OCI-M1 (cell line): ENCODE results near the gene MSI2.
A peak's percentile ranks its signal among the peaks of the same experiment; 100 is the strongest.

Experiments
- DNase-seq: peaks from one replicate; lab custom pipeline; 2025; lab: John Stamatoyannopoulos, UW

Gene MSI2

DNA sequence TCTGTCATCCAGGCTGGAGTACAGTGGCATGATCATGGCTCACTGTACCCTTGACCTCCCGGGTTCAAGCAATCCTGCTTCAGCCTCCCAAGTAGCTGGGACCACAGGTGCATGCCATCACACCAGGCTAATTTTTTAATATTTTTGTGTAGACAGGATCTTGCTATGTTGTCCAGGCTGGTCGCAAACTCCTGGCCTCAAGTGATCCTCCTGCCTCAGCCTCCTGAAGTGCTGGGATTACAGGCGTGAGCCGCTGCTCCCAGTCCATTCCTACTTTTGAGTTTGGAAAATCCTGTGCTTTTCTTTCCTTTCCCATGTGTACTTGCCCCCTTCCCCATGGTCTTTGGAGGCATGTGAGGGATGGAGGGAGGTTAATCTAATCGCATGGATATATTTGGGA is 60.0 kb downstream of the MSI2 start:
- no peak for DNase-seq

DNA sequence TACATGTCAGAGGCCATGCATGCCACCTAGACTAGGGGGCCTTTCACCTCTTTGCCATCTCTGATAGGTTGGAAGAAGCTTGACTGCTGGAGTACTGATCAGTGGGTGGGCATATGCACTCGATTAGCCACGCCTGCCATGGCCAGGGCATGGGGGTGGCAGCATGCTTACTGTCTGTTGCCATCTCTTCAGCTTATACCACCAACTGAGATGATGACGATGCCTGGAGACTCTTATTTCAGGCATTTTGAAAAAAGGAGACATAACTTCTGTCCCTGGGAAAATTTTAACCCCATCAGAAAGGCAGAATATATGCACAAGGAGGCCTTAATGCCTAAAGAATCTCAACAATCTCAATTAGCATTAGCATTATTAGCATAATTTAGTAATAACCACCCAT is 60.8 kb downstream of the MSI2 start:
- DNase-seq: no peak

DNA sequence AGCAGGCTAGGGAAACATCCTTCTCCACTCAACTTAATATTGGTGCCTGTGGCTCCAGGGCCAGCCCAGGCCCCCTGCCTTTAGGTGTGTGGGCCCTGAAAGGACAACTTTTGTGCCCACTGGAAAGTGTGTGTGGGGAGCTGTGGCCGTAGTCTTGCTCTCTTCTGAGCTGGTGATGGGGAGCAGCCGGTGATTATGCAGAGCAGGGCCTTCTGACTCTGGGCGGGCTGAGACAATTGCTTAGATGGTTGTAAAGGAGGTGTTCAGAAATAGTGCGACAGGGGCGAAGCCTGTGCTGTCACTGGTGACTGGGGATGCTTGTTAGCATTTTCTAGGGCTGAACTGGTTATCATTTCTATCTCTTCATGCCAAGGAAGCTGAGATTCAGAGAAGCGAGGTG is 62.6 kb downstream of the MSI2 start:
- DNase-seq: no peak

DNA sequence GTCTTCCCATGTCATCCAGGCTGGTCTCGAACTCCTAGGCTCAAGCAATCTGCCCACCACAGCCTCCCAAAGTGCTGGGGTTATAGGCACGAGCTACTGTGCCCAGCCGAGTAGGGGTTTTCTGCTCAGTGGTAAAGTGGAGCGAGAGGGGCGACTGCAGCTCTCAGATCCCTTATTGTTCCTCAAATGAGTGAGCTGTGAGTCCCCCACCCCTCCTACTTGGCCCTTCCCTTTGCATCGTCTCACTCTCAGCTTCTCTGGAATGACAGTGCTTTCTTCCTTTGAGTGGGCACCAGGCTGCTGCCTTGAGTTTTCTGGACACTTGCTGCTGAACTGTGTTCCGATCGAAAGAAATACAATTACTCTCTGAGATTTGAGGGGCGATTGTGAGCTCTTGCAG is 63.5 kb downstream of the MSI2 start:
- no peak for DNase-seq

DNA sequence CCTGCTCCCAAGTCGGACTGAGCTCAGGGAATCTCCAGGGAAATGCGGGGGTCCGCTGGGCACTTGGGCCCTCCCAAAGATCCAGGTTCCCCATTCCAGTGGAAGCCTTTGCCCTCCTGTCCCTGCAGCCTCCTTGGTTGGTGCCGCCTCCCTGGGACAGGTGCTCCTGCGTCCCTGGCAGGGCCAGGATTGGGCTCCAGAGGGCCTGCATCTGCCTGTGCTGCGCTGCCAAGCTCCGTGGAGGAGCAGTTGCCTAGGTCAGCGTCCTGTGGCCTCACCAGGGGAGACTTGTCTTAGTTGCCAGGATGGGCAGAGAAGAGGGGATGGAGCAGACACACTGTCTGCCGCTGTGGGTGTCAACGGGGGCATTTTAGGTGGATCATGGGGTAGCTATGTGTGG is 67.1 kb downstream of the MSI2 start:
- no peak for DNase-seq

DNA sequence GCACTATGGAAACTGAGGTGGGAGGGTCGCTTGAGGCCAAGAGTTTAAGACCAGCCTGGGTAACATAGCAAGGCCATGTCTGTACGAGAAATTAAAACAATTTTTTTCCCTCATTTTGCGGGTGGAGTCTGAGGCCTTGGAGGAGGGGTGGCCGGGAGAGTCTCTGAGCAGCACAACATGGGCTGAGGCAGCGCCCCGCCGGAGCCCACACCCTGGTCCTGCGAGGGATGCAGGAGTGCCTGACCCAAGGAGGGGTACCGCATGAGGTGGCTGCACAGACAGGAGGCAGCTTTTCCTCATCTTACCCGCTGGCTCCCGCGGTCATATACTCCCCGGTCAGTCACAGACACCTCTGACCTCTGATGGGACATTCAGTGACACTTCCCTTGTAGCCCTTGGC is 67.7 kb downstream of the MSI2 start:
- no peak for DNase-seq

DNA sequence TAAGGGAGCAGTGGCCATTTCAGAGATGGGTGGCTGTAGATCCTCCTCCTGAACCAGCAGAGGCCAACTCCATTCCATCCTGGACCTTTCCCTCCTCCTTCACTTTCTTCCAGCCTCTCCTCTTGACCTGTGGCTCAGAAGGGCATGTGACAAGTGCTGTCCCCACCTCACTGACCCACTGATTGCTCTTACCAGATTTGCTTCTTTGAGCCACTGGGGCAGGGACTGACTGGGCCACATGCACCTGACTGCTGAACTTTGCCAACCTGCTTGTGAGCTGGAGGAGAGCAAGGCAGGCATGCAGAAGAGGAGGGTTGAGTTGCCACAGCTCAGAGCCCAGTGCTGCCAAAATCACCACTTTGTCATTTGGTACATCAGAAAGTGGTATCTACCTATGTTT is 68.3 kb downstream of the MSI2 start:
- DNase-seq: no peak

DNA sequence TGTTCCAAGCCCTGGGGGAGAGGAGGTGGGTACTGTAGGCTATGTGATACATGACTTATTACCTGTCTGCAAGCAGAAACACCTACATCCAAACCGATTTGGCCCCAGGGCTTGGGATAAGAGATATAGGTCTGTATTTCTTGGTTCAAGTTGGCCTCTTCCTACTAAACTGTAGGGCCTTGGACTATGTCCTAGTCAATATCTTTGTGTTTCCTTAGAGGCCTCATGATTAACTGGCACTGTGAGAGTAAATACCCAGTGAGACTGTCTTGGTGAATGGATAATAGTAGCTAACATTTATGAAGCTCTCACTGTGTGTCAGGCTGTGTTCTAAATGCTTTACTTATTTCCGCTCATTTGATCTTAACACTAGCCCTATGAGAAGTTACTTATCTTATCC is 70.0 kb downstream of the MSI2 start:
- no peak for DNase-seq

DNA sequence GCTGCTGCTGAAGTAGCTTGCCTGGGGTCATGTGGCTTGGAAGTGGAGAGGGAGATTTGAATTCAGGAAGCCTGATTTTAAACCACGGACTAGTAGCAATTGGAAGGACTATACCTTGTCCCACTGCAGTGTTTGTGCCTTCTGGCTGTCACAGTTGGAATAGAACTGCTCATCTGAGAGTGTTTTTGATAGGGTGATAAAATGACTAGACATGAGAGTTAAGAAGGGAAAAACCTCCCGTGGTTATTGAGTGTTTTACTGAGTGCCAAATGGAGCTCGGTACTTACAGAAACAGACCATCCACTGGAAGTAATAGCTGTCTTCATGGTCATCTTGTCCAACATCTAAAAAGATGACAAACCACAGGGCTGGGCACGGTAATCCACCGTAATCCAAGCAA is 70.4 kb downstream of the MSI2 start:
- DNase-seq: no peak

DNA sequence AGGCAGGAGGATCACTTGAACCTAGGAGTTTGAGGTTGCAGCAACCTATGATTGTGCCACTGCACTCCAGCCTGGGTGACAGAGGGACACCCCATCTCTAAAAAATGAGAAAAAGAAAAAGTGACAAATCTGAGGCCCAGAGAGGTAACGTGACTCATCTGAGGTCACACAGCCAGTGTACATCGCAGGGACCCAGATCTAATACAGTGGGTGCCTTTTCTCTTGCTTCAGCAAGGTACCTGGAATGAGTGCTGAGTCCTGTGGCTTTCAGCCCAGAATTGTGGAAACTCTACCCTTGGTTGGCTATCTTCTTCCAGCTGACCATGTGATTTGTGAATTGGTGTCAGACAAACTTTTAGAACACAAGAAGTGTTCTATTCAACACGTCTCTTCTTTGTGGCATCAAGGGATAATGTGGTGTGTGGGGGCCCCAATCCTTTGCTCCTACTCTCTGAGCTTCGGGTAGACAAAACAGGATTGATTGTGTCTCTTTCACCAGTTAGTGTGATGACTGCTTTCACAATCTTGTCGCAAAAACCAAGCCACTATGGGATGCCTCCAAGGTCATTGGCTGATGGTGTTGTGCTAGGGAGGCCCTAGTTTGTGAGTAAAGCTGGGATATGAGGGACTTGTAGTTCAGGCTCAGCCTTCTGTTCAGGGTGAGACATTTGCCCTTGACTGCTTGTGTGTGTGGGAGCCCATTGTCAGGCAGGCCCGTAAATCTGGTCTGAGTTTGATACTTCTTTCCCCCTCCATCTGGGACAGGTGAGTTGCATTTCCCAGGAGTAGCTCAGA is 71.0 kb downstream of the MSI2 start:
- no peak for DNase-seq

DNA sequence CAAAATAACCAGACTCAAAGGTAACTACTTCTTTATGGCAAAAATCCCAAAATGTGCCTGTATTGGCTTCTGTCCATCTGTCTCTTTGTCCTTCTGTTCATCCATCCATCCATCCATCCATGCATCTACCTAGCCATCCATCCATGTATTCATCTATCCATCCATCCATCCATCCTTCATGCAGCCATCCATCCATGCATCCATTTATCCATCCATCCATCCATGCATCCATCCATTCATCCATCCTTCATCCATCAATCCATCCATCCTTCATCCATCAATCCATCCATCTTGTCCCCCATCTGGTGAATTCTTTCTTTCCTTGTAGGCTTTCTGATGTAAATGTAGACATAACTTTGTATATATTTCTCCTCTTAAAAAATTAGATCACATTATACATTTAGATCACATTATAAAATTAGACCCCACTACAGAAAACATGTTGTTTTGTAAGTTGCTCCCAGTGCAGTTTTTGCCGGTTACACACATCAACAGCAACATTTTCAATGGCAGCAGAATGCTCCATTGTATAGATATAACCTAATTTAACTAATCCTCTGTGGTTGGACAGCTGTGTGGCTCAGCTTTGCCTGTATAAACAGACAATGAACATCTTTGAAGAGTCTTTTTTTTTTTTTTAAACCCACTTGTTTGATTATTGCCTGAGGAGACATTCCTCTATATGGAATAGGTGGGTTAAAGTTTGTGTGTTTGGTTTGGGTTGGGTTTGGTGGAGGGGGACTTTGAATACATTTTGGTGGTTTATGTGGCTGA is 72.0 kb downstream of the MSI2 start:
- DNase-seq: no peak

DNA sequence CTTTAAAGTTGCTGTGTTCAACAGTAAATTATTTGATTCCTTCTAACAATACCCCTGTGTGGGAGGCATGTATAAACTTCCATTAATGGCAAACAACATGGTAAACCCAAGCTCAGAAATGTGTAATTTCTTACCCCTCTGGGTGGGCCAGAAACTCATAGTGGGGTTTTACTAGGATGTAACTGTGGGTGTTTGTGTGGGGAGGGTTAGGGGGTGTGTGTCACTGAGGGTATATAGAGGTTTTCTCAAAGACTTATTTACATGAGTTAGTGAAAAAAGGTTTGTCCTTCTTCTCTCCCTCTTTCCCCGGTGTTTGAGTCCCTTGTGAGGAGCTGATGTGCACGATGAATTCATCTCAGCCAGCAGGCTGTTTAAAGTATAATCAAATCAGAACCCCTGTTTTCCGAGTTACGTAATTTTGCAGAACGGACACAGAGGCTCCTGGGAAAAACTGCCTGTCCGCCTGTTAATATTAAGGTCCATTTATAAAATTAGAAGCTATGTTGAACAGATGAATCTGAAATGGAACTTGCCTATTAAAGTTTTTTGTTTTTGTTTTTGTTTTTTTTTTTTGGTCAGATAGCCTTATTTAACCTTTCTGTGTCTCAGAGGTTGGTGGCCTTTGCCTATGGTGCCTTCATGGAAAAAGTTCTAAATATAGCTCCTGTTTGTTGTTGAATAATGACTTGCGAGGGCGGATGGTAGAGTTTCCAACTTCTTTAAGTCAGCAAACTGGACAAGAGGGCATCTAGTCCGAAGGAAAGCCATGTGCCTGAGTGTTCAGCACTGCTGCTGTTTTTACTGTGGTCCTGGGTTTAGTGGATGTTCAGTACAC is 73.3 kb downstream of the MSI2 start:
- DNase-seq: no peak

DNA sequence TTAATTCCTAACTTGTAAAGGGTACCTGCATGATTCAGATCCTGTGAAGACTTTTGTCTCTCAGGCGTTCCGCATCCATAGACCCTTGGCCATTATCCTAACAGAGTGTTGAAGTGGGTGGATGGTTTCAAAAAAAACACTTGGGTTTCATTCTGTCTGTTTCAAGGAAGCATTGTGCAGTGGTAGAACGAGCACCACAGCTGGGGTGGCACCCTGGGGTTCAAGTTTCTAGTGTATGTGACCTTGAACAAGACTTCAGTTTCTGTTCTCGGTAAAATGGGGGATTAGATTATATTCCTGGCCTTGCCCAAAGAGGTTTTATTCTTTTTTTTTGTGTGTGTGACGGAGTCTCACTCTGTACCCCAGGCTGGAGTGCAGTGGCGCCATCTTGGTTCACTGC is 74.3 kb downstream of the MSI2 start:
- no peak for DNase-seq

DNA sequence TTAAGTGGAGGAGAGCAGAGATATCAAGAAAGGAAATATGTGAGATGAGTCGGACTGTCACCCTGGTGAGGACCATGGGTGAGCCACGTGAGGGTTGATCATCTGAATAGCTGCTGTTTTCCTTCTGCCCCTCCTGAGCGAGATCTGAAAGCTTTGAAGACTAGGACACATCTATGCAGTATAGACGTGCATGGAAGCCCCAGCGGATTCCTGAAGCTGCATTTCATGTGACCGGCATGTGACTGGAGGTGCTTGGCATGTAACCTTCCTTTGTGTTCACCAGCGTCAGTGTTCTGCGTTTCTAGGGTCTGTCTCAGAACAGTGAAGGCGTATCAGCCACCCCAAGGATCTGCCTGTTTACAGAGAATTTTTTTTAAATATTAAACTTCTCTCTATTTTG is 75.1 kb downstream of the MSI2 start:
- DNase-seq: no peak

DNA sequence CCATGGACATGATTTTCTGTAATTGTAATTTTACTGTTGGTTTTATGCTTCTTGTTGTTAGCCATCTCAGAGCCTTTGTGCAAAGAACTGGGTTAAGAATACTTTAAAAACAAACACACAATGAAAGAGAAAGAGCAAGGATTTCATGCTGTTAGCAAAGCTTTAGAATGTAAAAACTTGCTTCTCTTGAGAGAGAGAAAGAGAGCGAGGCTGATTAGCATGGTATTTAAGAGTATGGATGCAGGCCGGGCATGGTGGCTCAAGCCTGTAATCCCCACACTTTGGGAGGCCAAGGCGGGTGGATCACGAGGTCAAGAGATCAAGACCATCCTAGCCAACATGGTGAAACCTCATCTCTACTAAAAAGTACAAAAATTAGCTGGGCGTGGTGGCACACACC is 76.2 kb downstream of the MSI2 start:
- no peak for DNase-seq

DNA sequence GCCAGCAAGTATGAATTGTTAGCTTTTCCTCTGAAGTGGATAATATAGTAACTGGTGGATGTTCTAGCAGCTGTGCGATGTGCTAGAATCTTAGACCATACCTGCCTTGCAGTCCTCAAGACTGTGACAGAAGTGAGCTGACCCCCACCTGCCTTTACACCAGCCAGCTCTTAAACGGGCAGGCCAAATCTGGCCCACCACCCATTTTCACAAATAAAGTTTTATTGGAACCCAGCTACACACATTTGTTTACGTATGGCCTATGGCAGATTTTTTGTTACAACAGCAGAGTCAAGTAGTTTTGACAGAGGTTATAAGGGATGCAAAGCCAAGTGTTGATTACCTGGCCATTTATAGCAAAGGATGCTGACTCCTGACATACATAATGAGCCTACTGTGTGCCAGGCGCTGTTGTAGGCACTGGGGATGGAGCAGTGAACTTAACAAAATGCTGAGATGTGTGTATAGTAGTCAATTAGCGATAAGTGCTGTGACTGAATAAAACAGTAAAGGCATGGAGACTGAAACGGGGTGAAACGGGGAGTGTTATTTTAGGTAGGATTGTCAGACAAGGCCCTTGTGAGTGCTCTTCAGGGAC is 79.0 kb downstream of the MSI2 start:
- DNase-seq: no peak

DNA sequence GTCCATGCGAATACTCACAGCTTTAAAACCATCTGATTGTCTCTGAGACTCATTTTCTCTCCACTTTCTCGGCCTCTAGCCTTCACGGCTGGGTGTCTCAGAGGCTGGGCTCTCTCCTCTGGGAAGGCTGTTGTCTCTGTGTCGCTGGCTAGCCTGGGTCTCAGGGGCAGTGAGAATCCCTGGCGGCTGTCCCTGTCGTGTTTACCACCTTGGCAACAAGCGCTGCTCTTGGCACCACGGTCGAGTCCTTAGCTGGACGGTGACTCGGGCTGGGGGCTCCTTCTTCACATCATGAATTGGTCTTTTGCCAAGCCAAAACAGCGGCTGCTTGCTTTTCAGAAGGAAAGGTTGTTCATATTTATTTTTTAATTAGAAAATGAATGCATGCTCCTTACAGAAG is 81.1 kb downstream of the MSI2 start:
- no peak for DNase-seq

DNA sequence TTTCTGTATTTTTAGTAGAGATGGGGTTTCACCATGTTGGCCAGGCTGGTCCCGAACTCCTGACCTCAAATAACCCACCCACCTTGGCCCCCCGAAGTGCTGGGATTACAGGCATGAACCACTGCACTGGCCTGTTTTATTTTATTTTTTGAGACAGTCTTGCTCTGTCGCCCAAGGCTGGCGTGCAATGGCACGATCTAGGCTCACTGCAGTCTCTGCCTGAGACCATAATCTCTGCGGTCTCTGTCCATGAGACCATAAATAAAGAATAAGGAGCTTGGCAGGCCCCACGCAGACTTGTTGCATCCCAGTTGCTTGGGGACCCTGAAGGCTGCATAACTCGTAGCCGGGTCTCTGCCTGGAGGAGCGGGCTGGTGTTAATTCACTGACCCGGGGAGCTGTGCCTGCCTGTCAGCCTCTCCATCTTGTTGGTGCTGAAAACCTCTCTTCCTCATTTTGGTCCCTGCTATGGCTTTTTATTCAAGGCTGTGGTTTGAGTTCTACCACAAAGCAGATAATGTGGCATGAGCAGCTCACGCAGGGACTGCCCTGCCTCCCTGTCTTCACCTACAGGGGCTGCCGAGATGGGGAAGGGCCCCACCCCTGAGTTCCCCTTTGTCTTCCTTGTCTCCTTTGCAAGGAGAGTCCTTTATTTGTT is 82.1 kb downstream of the MSI2 start:
- DNase-seq: peak; percentile 94

DNA sequence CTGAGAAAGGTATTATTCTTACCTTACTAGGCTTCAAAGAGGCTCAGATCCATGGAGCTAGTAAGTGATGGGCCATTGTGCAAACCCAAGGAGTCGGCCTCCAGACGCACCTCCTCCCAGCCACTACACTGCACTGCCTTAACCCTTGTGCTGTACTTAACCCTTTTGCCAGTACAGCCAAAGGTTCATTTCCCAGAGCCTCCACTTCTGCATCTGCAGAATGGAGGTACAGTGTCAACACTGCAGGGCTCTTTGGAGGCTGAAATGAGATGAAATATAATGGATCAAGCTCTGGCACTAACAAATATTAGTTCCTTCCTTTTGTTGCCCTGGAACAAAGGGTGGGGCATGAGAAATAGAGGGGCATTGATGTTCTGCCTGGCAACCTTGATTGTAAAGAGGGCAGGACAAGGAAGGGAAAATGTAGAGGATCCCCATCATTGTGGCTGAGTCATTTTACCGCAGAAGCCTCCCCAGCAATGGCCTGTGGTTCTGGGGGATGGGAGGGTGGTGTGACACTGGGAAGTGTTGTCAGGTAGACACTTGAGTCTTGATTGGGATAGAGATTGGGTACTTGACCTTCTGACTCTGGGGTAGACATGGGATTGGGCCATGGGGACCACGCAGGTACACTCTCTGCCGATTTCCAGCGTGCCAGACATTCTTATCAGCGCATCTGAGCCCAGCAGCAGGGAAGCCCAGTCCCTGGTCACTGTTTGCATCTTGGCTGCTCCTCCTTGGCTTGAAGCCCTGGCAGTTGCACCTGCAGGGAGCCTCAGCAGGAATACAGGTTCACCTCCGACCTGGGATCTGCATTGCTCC is 84.0 kb downstream of the MSI2 start:
- DNase-seq: peak; percentile 72

DNA sequence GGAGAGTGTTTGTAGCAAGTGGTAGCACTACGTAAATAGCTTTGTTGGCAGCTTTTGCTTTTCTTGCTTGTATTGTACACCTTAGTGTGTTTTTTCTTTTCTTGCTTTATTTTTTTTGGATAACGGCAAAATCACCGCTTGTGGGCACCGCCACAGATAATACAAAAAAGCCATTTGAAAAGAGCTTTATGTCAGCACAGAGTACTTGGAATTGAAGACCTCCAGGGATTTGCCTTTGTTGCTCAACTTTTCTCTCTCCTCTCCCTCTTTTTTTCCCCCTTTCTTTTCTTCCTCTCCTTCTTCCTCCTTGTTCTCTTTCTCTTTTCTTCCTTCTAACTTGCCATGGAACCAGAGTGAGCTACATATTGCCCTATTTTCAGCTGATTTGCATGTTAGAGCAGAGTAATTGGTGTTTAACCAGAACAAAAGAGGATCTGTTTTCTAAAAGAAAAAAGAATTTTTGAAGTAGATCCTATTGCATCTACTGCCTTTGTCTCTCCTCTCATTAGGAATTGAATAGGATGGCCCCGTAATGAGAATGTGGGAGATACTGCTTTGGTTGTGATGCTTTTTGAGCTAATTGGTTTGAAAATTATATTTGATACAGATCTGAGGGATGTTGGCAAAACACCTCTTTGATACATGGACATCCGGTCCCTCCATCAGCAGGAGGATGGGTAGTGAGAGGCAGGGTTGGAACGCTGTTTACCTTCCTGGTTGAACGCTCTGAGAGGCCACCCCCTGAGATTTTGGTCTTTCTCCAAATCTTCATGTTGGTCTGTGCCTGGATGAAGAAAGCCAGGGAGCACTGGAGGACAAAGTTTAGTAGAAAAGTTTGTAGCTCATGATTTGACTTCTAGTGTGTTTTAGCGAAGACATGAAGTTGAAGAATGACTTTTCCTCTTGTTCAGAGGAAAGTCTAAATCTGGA is 85.6 kb downstream of the MSI2 start:
- DNase-seq: no peak
